ENCODE data around the gene MPPED1.

MPPED1 gene

GRCh38 chr22:43477966-43478365 lies 66.2 kb downstream of the MPPED1 start:
- ATAC-seq (ENCODE audit: insufficient read depth, low read depth) (no peak), DNase-seq (no peak)
- Histone ChIP-seq H3K36me3 (ENCODE audit: insufficient read depth, low read length) (no peaks in the 10 kb centered on the region), H3K4me1 (ENCODE audit: insufficient read depth, low read length) (no peaks in the 10 kb centered on the region), H3K27me3 (ENCODE audit: insufficient read depth, low read length, poor library complexity) (no peaks in the 10 kb centered on the region), H3K9ac (ENCODE audit: low read depth, low read length) (no peak overlapping the region), H3K4me3 (ENCODE audit: low read depth in 1 of 2, low read length in 2 of 2) (no peak overlapping the region), H4K20me1 (ENCODE audit: insufficient read depth, low read length) (no peaks in the 10 kb centered on the region), H3K4me2 (ENCODE audit: insufficient read depth, low read length) (no peak overlapping the region), H3K27ac (ENCODE audit: low read length) (no peak overlapping the region), H3K9me3 (ENCODE audit: insufficient read depth, low read length, severe bottlenecking) (no peaks in the 10 kb centered on the region), H2AFZ (ENCODE audit: low read depth, low read length) (no peak overlapping the region), H3K79me2 (ENCODE audit: insufficient read depth, low read length) (no peaks in the 10 kb centered on the region)
- TF ChIP-seq EZH2 (IDR thresholded peaks at IDR 0.05; ENCODE audit: borderline replicate concordance, low read depth, low read length, severe bottlenecking): no peak
- TF ChIP-seq, protein P1, sequence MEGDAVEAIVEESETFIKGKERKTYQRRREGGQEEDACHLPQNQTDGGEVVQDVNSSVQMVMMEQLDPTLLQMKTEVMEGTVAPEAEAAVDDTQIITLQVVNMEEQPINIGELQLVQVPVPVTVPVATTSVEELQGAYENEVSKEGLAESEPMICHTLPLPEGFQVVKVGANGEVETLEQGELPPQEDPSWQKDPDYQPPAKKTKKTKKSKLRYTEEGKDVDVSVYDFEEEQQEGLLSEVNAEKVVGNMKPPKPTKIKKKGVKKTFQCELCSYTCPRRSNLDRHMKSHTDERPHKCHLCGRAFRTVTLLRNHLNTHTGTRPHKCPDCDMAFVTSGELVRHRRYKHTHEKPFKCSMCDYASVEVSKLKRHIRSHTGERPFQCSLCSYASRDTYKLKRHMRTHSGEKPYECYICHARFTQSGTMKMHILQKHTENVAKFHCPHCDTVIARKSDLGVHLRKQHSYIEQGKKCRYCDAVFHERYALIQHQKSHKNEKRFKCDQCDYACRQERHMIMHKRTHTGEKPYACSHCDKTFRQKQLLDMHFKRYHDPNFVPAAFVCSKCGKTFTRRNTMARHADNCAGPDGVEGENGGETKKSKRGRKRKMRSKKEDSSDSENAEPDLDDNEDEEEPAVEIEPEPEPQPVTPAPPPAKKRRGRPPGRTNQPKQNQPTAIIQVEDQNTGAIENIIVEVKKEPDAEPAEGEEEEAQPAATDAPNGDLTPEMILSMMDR (IDR thresholded peaks at IDR 0.05; ENCODE audit: borderline replicate concordance, extremely low read depth, low read length, poor library complexity, severe bottlenecking): no peak

DNA sequence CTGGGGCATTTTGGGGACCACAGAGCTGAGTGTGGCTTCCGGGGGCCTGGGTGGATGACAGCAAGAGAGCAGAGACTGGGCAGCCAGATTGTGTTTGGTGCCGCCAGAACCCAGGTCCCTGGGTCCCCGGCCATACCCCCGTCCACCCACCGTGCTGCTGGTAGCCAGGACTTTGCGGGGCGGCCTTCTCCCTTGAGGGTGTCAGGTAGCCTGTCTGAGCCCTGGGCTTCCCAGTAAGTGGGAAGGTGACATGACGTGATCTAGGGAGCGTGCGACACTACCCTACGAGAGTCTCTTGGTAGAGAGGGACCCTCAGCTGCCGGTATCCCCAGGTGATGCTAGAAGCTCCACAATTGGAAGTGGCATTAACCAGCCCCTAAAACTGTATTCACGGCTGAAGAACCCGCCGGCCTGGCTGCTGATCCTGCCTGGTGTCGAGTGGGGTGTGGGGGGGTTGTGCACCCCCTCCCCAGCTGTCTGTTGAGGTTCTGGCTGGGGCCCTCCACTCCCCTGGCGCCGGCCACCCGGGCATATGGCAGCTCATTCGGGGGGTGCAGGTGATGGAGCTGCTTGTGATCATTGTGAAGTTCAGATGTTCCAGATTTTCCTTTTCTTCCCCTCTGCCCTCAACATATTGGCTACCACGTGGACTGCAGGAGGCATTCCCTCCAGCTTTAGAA lies 66.9 kb downstream of the MPPED1 start:
- Histone ChIP-seq H3K36me3 (ENCODE audit: insufficient read depth, low read length) (no peaks in the 10 kb centered on the region), H2AFZ (ENCODE audit: low read depth, low read length) (no peak overlapping the region), H3K27me3 (ENCODE audit: insufficient read depth, low read length, poor library complexity) (no peaks in the 10 kb centered on the region), H3K4me3 (ENCODE audit: low read depth in 1 of 2, low read length in 2 of 2) (no peak overlapping the region), H4K20me1 (ENCODE audit: insufficient read depth, low read length) (no peaks in the 10 kb centered on the region), H3K9ac (ENCODE audit: low read depth, low read length) (no peak overlapping the region), H3K4me2 (ENCODE audit: insufficient read depth, low read length) (no peak overlapping the region), H3K27ac (ENCODE audit: low read length) (no peak overlapping the region), H3K79me2 (ENCODE audit: insufficient read depth, low read length) (no peaks in the 10 kb centered on the region), H3K9me3 (ENCODE audit: insufficient read depth, low read length, severe bottlenecking) (no peaks in the 10 kb centered on the region), H3K4me1 (ENCODE audit: insufficient read depth, low read length) (no peaks in the 10 kb centered on the region)
- no peak for DNase-seq
- no peak for ATAC-seq (ENCODE audit: insufficient read depth, low read depth)
- no peak for TF ChIP-seq EZH2 (IDR thresholded peaks at IDR 0.05; ENCODE audit: borderline replicate concordance, low read depth, low read length, severe bottlenecking)
- TF ChIP-seq, protein P1 (IDR thresholded peaks at IDR 0.05; ENCODE audit: borderline replicate concordance, extremely low read depth, low read length, poor library complexity, severe bottlenecking): no peak

DNA sequence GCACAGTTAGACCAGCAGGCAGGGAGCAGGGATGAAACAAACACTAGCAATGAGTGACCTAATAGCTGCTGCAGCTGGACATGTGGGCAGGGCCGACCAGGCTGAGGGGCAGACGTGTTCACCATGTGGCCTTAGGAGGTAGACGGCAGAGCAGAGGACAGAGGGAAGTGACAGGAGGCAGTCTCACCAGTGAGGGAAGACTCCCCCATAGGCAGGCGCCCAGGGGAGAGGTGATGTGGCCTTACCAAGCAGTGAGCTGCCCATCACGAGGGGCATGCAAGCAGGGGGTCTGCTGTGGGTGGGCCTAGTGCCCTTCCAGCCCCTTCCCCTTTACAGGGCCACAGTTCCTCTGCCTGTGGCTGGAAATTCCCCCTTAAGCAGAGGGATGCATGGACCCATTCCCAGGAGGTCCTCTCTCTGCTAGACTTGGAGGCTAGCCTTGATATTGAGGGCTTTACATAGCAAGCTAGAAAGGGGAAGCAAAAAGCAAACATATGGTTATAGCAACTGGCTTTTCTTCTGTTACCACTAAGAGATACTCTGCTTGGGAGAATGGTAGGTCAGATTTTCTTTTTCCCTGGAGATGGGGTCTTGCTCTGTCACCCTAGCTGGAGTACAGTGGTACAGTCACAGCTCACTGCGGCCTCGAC lies 67.6 kb downstream of the MPPED1 start:
- no peak overlapping the region for H3K9ac ChIP-seq (ENCODE audit: low read depth, low read length)
- no peaks in the 10 kb centered on the region for H3K4me1 ChIP-seq (ENCODE audit: insufficient read depth, low read length)
- no peaks in the 10 kb centered on the region; the same call in 1 of the 2 replicates for H4K20me1 ChIP-seq (ENCODE audit: insufficient read depth, low read length)
- H3K9me3 ChIP-seq (ENCODE audit: insufficient read depth, low read length, severe bottlenecking): no peaks in the 10 kb centered on the region
- H3K4me3 ChIP-seq (ENCODE audit: low read depth in 1 of 2, low read length in 2 of 2): no peak overlapping the region
- no peak for DNase-seq
- ATAC-seq (ENCODE audit: insufficient read depth, low read depth): no peak
- H2AFZ ChIP-seq (ENCODE audit: low read depth, low read length): no peak overlapping the region
- H3K79me2 ChIP-seq (ENCODE audit: insufficient read depth, low read length): no peaks in the 10 kb centered on the region
- TF ChIP-seq, protein P1 (IDR thresholded peaks at IDR 0.05; ENCODE audit: borderline replicate concordance, extremely low read depth, low read length, poor library complexity, severe bottlenecking): no peak
- no peak for TF ChIP-seq EZH2 (IDR thresholded peaks at IDR 0.05; ENCODE audit: borderline replicate concordance, low read depth, low read length, severe bottlenecking)
- no peaks in the 10 kb centered on the region for H3K36me3 ChIP-seq (ENCODE audit: insufficient read depth, low read length)
- H3K4me2 ChIP-seq (ENCODE audit: insufficient read depth, low read length): no peak overlapping the region
- H3K27me3 ChIP-seq (ENCODE audit: insufficient read depth, low read length, poor library complexity): no peaks in the 10 kb centered on the region
- no peak overlapping the region for H3K27ac ChIP-seq (ENCODE audit: low read length)
